Measurements from ENCODE around the gene PLA2G7. TPM values are rescaled to one million over a fixed set of nuclear protein-coding genes. Genes with fewer than 3 reads are reported as not detected.
"Not testable (repeated sequence)": the region's sequence is repeated elsewhere in the genome, so short reads cannot be mapped to it uniquely, and the experiment has no call there.

Gene PLA2G7
- total RNA-seq, 2 donors from 2014 or later = not detected

GRCh38 chr6:46760925-46761324, 25.8 kb upstream of the PLA2G7 start:
- Mint-ChIP-seq H3K4me3 (no peak overlapping the region), H3K9me3 (peaks cover 5% of the 10 kb centered on the region), H3K27ac (no peak overlapping the region), H3K4me1 (ENCODE audit: low read depth in 2 of 2) (no peaks in the 10 kb centered on the region), H3K27me3 (peaks cover 2 to 27% of the 10 kb centered on the region in 2 donors), H3K36me3 (peaks cover 4% of the 10 kb centered on the region)
- DNase-seq (ENCODE audit: low spot score) (no peak), ATAC-seq (no peak)

GRCh38 chr6:46758960-46759753, 24.0 kb upstream of the PLA2G7 start:
- ATAC-seq (no peak), DNase-seq (ENCODE audit: low spot score) (no peak)
- Mint-ChIP-seq H3K9me3 (no peaks in the 10 kb centered on the region), H3K4me3 (no peak overlapping the region), H3K4me1 (ENCODE audit: low read depth in 2 of 2) (no peaks in the 10 kb centered on the region), H3K27me3 (peaks cover 0 to 19% of the 10 kb centered on the region in 2 donors), H3K27ac (no peak overlapping the region), H3K36me3 (no peaks in the 10 kb centered on the region)

GRCh38 chr6:46757214-46757596, 22.0 kb upstream of the PLA2G7 start:
- no peak for DNase-seq (ENCODE audit: low spot score)
- Mint-ChIP-seq H3K27me3 (peaks cover 0 to 8% of the 10 kb centered on the region in 2 donors), H3K27ac (no peak overlapping the region), H3K9me3 (no peaks in the 10 kb centered on the region), H3K4me3 (no peak overlapping the region), H3K4me1 (ENCODE audit: low read depth in 2 of 2) (no peaks in the 10 kb centered on the region), H3K36me3 (no peaks in the 10 kb centered on the region)
- peak; percentile 15 to 33 for ATAC-seq

GRCh38 chr6:46756469-46757213, 21.5 kb upstream of the PLA2G7 start:
- Mint-ChIP-seq H3K4me3 (no peak overlapping the region), H3K4me1 (ENCODE audit: low read depth in 2 of 2) (no peaks in the 10 kb centered on the region), H3K27me3 (peaks cover 0 to 8% of the 10 kb centered on the region in 2 donors), H3K27ac (no peak overlapping the region), H3K36me3 (no peaks in the 10 kb centered on the region), H3K9me3 (no peaks in the 10 kb centered on the region)
- no peak for DNase-seq (ENCODE audit: low spot score)
- ATAC-seq = no peak

GRCh38 chr6:46755865-46756264, 20.7 kb upstream of the PLA2G7 start:
- H3K4me1 Mint-ChIP-seq (ENCODE audit: low read depth in 2 of 2) = no peaks in the 10 kb centered on the region
- H3K27ac Mint-ChIP-seq = no peak overlapping the region
- H3K9me3 Mint-ChIP-seq = no peaks in the 10 kb centered on the region
- H3K36me3 Mint-ChIP-seq = no peaks in the 10 kb centered on the region
- peaks cover 0 to 8% of the 10 kb centered on the region in 2 donors for H3K27me3 Mint-ChIP-seq
- DNase-seq (ENCODE audit: low spot score) (no peak), ATAC-seq (no peak)
- no peak overlapping the region for H3K4me3 Mint-ChIP-seq

- Mint-ChIP-seq H3K4me3 (no peak overlapping the region), H3K4me1 (ENCODE audit: low read depth in 2 of 2) (no peaks in the 10 kb centered on the region), H3K27ac (no peak overlapping the region), H3K36me3 (no peaks in the 10 kb centered on the region), H3K9me3 (no peaks in the 10 kb centered on the region), H3K27me3 (peaks cover 0 to 6% of the 10 kb centered on the region in 2 donors)
- no peak for ATAC-seq
- DNase-seq (ENCODE audit: low spot score) = no peak
Measured at GRCh38 chr6:46751658-46752057, 16.5 kb upstream of the PLA2G7 start.

GRCh38 chr6:46749731-46750130, 14.6 kb upstream of the PLA2G7 start:
- H3K9me3 Mint-ChIP-seq = peaks cover 6% of the 10 kb centered on the region
- peaks cover 14 to 23% of the 10 kb centered on the region in 2 donors for H3K27me3 Mint-ChIP-seq
- H3K4me1 Mint-ChIP-seq (ENCODE audit: low read depth in 2 of 2) = no peaks in the 10 kb centered on the region
- no peaks in the 10 kb centered on the region for H3K36me3 Mint-ChIP-seq
- no peak for ATAC-seq
- no peak for DNase-seq (ENCODE audit: low spot score)
- no peak overlapping the region for H3K4me3 Mint-ChIP-seq
- H3K27ac Mint-ChIP-seq = no peak overlapping the region

GRCh38 chr6:46748940-46749503, 13.8 kb upstream of the PLA2G7 start:
- Mint-ChIP-seq H3K4me3 (no peak overlapping the region), H3K27ac (no peak overlapping the region), H3K9me3 (peaks cover 6% of the 10 kb centered on the region), H3K36me3 (no peaks in the 10 kb centered on the region), H3K4me1 (ENCODE audit: low read depth in 2 of 2) (no peaks in the 10 kb centered on the region), H3K27me3 (peaks cover 17 to 30% of the 10 kb centered on the region in 2 donors)
- ATAC-seq = no peak
- no peak for DNase-seq (ENCODE audit: low spot score)

- H3K4me3 Mint-ChIP-seq = no peak within 1 kb of the TSS
- no peaks in the 10 kb centered on the region for H3K36me3 Mint-ChIP-seq
- peaks cover 17 to 30% of the 10 kb centered on the region in 2 donors for H3K27me3 Mint-ChIP-seq
- no peaks in the 10 kb centered on the region for H3K4me1 Mint-ChIP-seq (ENCODE audit: low read depth in 2 of 2)
- DNase-seq (ENCODE audit: low spot score) = no peak
- ATAC-seq = no peak
- peaks cover 6% of the 10 kb centered on the region for H3K9me3 Mint-ChIP-seq
- H3K27ac Mint-ChIP-seq = no peak within 1 kb of the TSS
Measured at GRCh38 chr6:46746696-46747095, 11.5 kb upstream of the PLA2G7 start, which contains the start of gene ANKRD66. Gene ANKRD66 (plus strand): TSS chr6:46746933. CDS start chr6:46751949, 5,016 bp downstream.

GRCh38 chr6:46745973-46746372, 10.8 kb upstream of the PLA2G7 start:
- H3K4me3 Mint-ChIP-seq = no peak overlapping the region
- peaks cover 6% of the 10 kb centered on the region for H3K9me3 Mint-ChIP-seq
- peaks cover 17 to 30% of the 10 kb centered on the region in 2 donors for H3K27me3 Mint-ChIP-seq
- H3K4me1 Mint-ChIP-seq (ENCODE audit: low read depth in 2 of 2) = no peaks in the 10 kb centered on the region
- H3K36me3 Mint-ChIP-seq = no peaks in the 10 kb centered on the region
- ATAC-seq (no peak), DNase-seq (ENCODE audit: low spot score) (no peak)
- no peak overlapping the region for H3K27ac Mint-ChIP-seq

- H3K27me3 Mint-ChIP-seq = peaks cover 17 to 30% of the 10 kb centered on the region in 2 donors
- DNase-seq (ENCODE audit: low spot score); H3K9me3 Mint-ChIP-seq; H3K4me3 Mint-ChIP-seq; H3K27ac Mint-ChIP-seq; H3K36me3 Mint-ChIP-seq; ATAC-seq; H3K4me1 Mint-ChIP-seq (ENCODE audit: low read depth in 2 of 2): not testable (repeated sequence)
Measured at GRCh38 chr6:46744159-46744725, 9.1 kb upstream of the PLA2G7 start.

- no peak overlapping the region for H3K4me3 Mint-ChIP-seq
- DNase-seq (ENCODE audit: low spot score) (no peak), ATAC-seq (no peak)
- peaks cover 17 to 32% of the 10 kb centered on the region in 2 donors for H3K27me3 Mint-ChIP-seq
- no peaks in the 10 kb centered on the region for H3K4me1 Mint-ChIP-seq (ENCODE audit: low read depth in 2 of 2)
- H3K36me3 Mint-ChIP-seq = no peaks in the 10 kb centered on the region
- no peak overlapping the region for H3K27ac Mint-ChIP-seq
- H3K9me3 Mint-ChIP-seq = peaks cover 6% of the 10 kb centered on the region
Measured at GRCh38 chr6:46743425-46744158, 8.4 kb upstream of the PLA2G7 start.

- no peak overlapping the region for H3K4me3 Mint-ChIP-seq
- ATAC-seq (no peak), DNase-seq (ENCODE audit: low spot score) (no peak)
- no peak overlapping the region for H3K27ac Mint-ChIP-seq
- H3K36me3 Mint-ChIP-seq = no peaks in the 10 kb centered on the region
- H3K9me3 Mint-ChIP-seq = peaks cover 6% of the 10 kb centered on the region
- H3K4me1 Mint-ChIP-seq (ENCODE audit: low read depth in 2 of 2) = no peaks in the 10 kb centered on the region
- peaks cover 25 to 42% of the 10 kb centered on the region in 2 donors for H3K27me3 Mint-ChIP-seq
Measured at GRCh38 chr6:46741910-46742309, 6.7 kb upstream of the PLA2G7 start.
